Heart right ventricle (tissue), 16 donors: Measurements from ENCODE around the gene NPEPL1. TPM values are rescaled to one million over a fixed set of nuclear protein-coding genes. Genes with fewer than 3 reads are reported as not detected.

ENCODE experiments used
- ATAC-seq, 8 donors: fragments of 200-7000 bp; cut with Tn5 transposase; one replicate each; pipeline ENCODE4 v1.9.1; 2020; ENCODE audit warnings: mild to moderate bottlenecking in 8 of 8, moderate library complexity in 8 of 8, moderate number of reproducible peaks in 1 of 8
- DNase-seq, 2 donors: peaks; one replicate each; pipeline ENCODE4 v3.0.0-alpha.2; 2020
- H3K27ac ChIP-seq, 10 donors: fragments of 200-600 bp; sonication (generic) in 2 of 10; one replicate each; pipeline versions ENCODE4 v1.5.0 to v1.8.0; 2020 to 2022; ENCODE audit warnings: mild to moderate bottlenecking in 3 of 10
- H3K27me3 ChIP-seq, 7 donors: fragments of 200-600 bp; one replicate each; pipeline ENCODE4 v1.8.0; 2021 to 2022; ENCODE audit warnings: mild to moderate bottlenecking in 2 of 7
- H3K36me3 ChIP-seq, 9 donors: fragments of 200-600 bp; sonication (generic) in 1 of 9; one replicate each; pipeline versions ENCODE4 v1.5.0 to v1.8.0; 2020 to 2022; ENCODE audit warnings: mild to moderate bottlenecking in 2 of 9
- H3K4me1 ChIP-seq, 9 donors: fragments of 200-600 bp; sonication (generic) in 1 of 9; one replicate each; pipeline versions ENCODE4 v1.5.0 to v1.8.0; 2020 to 2022; ENCODE audit warnings: mild to moderate bottlenecking in 4 of 9
- H3K4me3 ChIP-seq, 10 donors: fragments of 200-600 bp; sonication (generic) in 2 of 10; one replicate each; pipeline versions ENCODE4 v1.5.0 to v1.8.0; 2020 to 2022; ENCODE audit warnings: mild to moderate bottlenecking in 7 of 10, moderate library complexity in 2 of 10
- H3K9me3 ChIP-seq, 11 donors: fragments of 200-600 bp in 10 of 11; sonication (generic) in 2 of 11; one replicate each; pipeline versions ENCODE4 v1.5.0 to v1.8.0; 2013 to 2022; ENCODE audit warnings: mild to moderate bottlenecking in 2 of 11, control low read depth in 1 of 11, moderate library complexity in 1 of 11
- CTCF ChIP-seq, 9 donors: fragments of 200-600 bp; sonication (generic) in 2 of 9; IDR thresholded peaks; one replicate each; pipeline versions ENCODE4 v1.5.0 to v1.8.0; 2021 to 2022; ENCODE audit warnings: antibody characterized with exemption in 9 of 9, mild to moderate bottlenecking in 5 of 9, moderate library complexity in 1 of 9
- WGBS, 2 donors: extraction: QIAGEN DNeasy Blood & Tissue Kit; methylation state at CpG; one replicate each; pipeline ENCODE4 v1.1.7; 2013; ENCODE audit warnings: inconsistent platforms in 1 of 2; 5-methylcytosine and 5-hydroxymethylcytosine counted together
- intact Hi-C, 10 donors: fragments of 100-400 bp; cut with DNase I; formaldehyde crosslinking; loops; one replicate each; pipeline versions ENCODE4 v1.11.1 to v1.14.2; 2022
- polyA plus RNA-seq, 2 donors: library from polyadenylated mRNA; stranded (reverse); fragments of 200-250 nt; gene quantifications; one replicate each; pipeline ENCODE4 v1.2.3, GENCODE V29; 2013
- total RNA-seq, 10 donors: library from RNA; stranded (reverse); fragmentation: NEBNext Ultra II Directional in 3 of 10; extraction: Animal tissue kit (Norgen Biotek cat#: 25700) in 3 of 10; gene quantifications; one replicate each; pipeline versions ENCODE4 v1.2.1 to v1.2.4, GENCODE V29; 2021 to 2023
- donor health status: Arrhythmogenic right ventricular cardiomyopathy.
- donor health status: ischemic (EF 13 %, LVEDD 7.1; RV severe dilation, severe dysfunction).
- donor health status: healthy with polysubstance abuse.
- donor health status: DM: no; HTN: yes; CAD: no.
- donor health status: DM: no; HTN: no; CAD: no.
- donor health status: ischemic (EF 25% LVEDD 6.9; RV normal size, moderate dysfunction).
- donor health status: ischemic (EF 25% LVEDD 5.7; RV mildly dilated, moderate dysfunction).
- donor health status: healthy.
- donor health status: DM: yes; HTN: yes; CAD: no.
- donor health status: Ischemic cardiomyopathy.
- donor health status: ischemic (EF 35%, LVEDD 5.7; RV mildly dilated, moderate dysfunction).
- donor health status: nonischemic (EF 11% LVEDD 7.7; RV severe dilation, severe dysfunction).
- donor health status: DM: yes; HTN: yes; CAD: no.
- donor health status: PGD.
- donor health status: ischemic (EF 29% LVEDD 5.4; RV normal size, mild dysfunction).
- donor health status: nonischemic (EF 23%, LVEDD 6.1; RV moderate dilation, normal function).

The NPEPL1 gene
- total and polyA plus RNA-seq, 12 donors = 16.7 to 46.7 (median 29.9) TPM

- intact Hi-C loops = no loop called here
- ATAC-seq (no peak), DNase-seq (no peak)
- Histone ChIP-seq H3K27me3 (no peaks in the 10 kb centered on the region), H3K4me3 (no peak overlapping the region), H3K9me3 (no peaks in the 10 kb centered on the region), H3K27ac (no peak overlapping the region), H3K4me1 (peaks cover 0 to 1% (median 0%) of the 10 kb centered on the region in 9 donors), H3K36me3 (peaks cover 0 to 92% (median 45%) of the 10 kb centered on the region in 9 donors)
- WGBS, 2 donors = 86 to 94% methylated on average over 5 of the region's 5 CpGs
- no peak for TF ChIP-seq CTCF (IDR thresholded peaks at IDR 0.05)
Measured at GRCh38 chr20:58667975-58668374, 24.6 kb upstream of the NPEPL1 start.

- Histone ChIP-seq H3K4me3 (no peak overlapping the region), H3K4me1 (no peaks in the 10 kb centered on the region), H3K9me3 (no peaks in the 10 kb centered on the region), H3K36me3 (peaks cover 0 to 92% (median 54%) of the 10 kb centered on the region in 9 donors), H3K27ac (no peak overlapping the region), H3K27me3 (no peaks in the 10 kb centered on the region)
- ATAC-seq (no peak), DNase-seq (no peak)
- 76 to 90% methylated on average over 5 of the region's 5 CpGs for WGBS, 2 donors
- intact Hi-C loops = no loop called here
- no peak for TF ChIP-seq CTCF (IDR thresholded peaks at IDR 0.05)
Measured at GRCh38 chr20:58668901-58669286, 23.7 kb upstream of the NPEPL1 start.

- intact Hi-C loops = no loop called here
Measured at GRCh38 chr20:58669287-58670006, 23.2 kb upstream of the NPEPL1 start.

GRCh38 chr20:58670102-58670501, 22.5 kb upstream of the NPEPL1 start:
- intact Hi-C loops = no loop called here
- 83 to 91% methylated on average over 1 of the region's 1 CpG for WGBS, 2 donors
- no peak for TF ChIP-seq CTCF (IDR thresholded peaks at IDR 0.05)
- Histone ChIP-seq H3K27me3 (no peaks in the 10 kb centered on the region), H3K36me3 (peaks cover 0 to 92% (median 64%) of the 10 kb centered on the region in 9 donors), H3K4me1 (no peaks in the 10 kb centered on the region), H3K9me3 (no peaks in the 10 kb centered on the region), H3K4me3 (no peak overlapping the region), H3K27ac (no peak overlapping the region)
- ATAC-seq (no peak), DNase-seq (no peak)

More at GRCh38 chr20:58669287-58670006, 23.2 kb upstream of the NPEPL1 start:
- TF ChIP-seq CTCF (IDR thresholded peaks at IDR 0.05) = no peak
- H3K27ac ChIP-seq = no peak overlapping the region
- peaks cover 0 to 92% (median 60%) of the 10 kb centered on the region in 9 donors for H3K36me3 ChIP-seq
- DNase-seq (no peak), ATAC-seq (no peak)
- H3K4me1 ChIP-seq = no peaks in the 10 kb centered on the region
- no peaks in the 10 kb centered on the region for H3K27me3 ChIP-seq
- WGBS, 2 donors = 65 to 73% methylated on average over 16 of the region's 16 CpGs
- no peak overlapping the region for H3K4me3 ChIP-seq
- no peaks in the 10 kb centered on the region for H3K9me3 ChIP-seq
